ENCODE measurements around the gene SARDH.

Gene SARDH

GRCh38 chr9:133712221-133713100 lies 25.7 kb downstream of the SARDH start:
- no peak for DNase-seq

- no peak for DNase-seq
Measured at GRCh38 chr9:133711428-133712220, 26.5 kb downstream of the SARDH start.

GRCh38 chr9:133710661-133711427 lies 27.3 kb downstream of the SARDH start:
- DNase-seq: no peak

GRCh38 chr9:133709691-133710571 lies 28.2 kb downstream of the SARDH start:
- DNase-seq: no peak

GRCh38 chr9:133709015-133709611 lies 29.0 kb downstream of the SARDH start:
- DNase-seq: peak; percentile 67

GRCh38 chr9:133708246-133709014 lies 29.7 kb downstream of the SARDH start:
- no peak for DNase-seq

- no peak for DNase-seq
Measured at GRCh38 chr9:133707763-133708245, 30.3 kb downstream of the SARDH start.

GRCh38 chr9:133707065-133707762 lies 30.9 kb downstream of the SARDH start:
- DNase-seq: no peak

GRCh38 chr9:133706307-133707050 lies 31.7 kb downstream of the SARDH start:
- no peak for DNase-seq

- DNase-seq: no peak
Measured at GRCh38 chr9:133705576-133705975, 32.6 kb downstream of the SARDH start.

- DNase-seq: no peak
Measured at GRCh38 chr9:133704711-133705181, 33.4 kb downstream of the SARDH start.

- no peak for DNase-seq
Measured at GRCh38 chr9:133703591-133704399, 34.4 kb downstream of the SARDH start.

- peak; percentile 37 for DNase-seq
Measured at GRCh38 chr9:133702798-133703590, 35.2 kb downstream of the SARDH start.

GRCh38 chr9:133701981-133702797 lies 36.0 kb downstream of the SARDH start:
- DNase-seq: peak; percentile 70

GRCh38 chr9:133701321-133701980 lies 36.7 kb downstream of the SARDH start:
- DNase-seq: peak; percentile 57

GRCh38 chr9:133700819-133701320 lies 37.3 kb downstream of the SARDH start:
- DNase-seq: no peak

Measured in stimulated activated CD4-positive, alpha-beta T cell treated with anti-CD3 and anti-CD28 coated beads, Interleukin-4, amount 100 ng/mL, for 1 hour (primary cell).